ENCODE data around the gene STARD6. TPM values are rescaled to one million over a fixed set of nuclear protein-coding genes. Genes with fewer than 3 reads are reported as not detected.

The STARD6 gene
- total and polyA plus RNA-seq, 8 donors, result not detected

- peak in 1 of 2 donors; percentile 79 for DNase-seq
- WGBS, 5 donors, result 32 to 34% (median 33%) methylated on average over 3 of the region's 3 CpGs
- no peaks in the 10 kb centered on the region for H3K9me3 ChIP-seq
- TF ChIP-seq POLR2AphosphoS5 (IDR thresholded peaks at IDR 0.05), result no peak
- TF ChIP-seq CTCF (IDR thresholded peaks at IDR 0.05), result peak in 5 of 7 experiments; percentile 39 to 63 (median 58)
- H3K4me1 ChIP-seq, result no peaks in the 10 kb centered on the region
- H3K27ac ChIP-seq, result no peak overlapping the region
- H3K4me3 ChIP-seq, result no peak overlapping the region
- intact Hi-C loops (cut with DNase I; ENCODE audit: low total_unique reads), result no loop called here
- H3K36me3 ChIP-seq, result no peaks in the 10 kb centered on the region
- H3K27me3 ChIP-seq, result no peaks in the 10 kb centered on the region
Observed at GRCh38 chr18:54392543-54393023, 34.9 kb upstream of the STARD6 start.

DNA sequence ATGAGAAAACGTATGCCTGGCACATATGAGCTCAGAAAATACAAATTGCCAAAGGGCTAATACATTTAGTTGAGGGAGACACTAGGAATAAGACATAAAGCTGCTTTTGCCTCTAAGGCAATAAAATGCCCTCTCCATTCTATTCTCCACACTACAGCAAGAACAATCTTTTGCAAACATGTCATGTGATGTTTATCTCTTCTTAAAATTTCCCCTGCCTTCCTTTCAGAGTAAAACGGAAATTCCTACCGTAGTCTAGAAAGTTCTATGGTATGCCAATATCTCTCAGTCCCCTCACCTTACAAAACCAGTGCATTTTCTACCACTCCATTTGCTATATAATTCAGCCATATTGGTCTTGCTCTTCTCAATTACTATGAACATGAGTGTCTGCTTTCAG lies 33.2 kb upstream of the STARD6 start:
- H3K27me3 ChIP-seq, result peaks cover 0 to 4% (median 0%) of the 10 kb centered on the region in 3 donors
- no peak overlapping the region for H3K27ac ChIP-seq
- H3K9me3 ChIP-seq, result no peaks in the 10 kb centered on the region
- intact Hi-C loops (cut with DNase I; ENCODE audit: low total_unique reads), result no loop called here
- no peak overlapping the region for H3K4me3 ChIP-seq
- DNase-seq, result no peak
- no peaks in the 10 kb centered on the region for H3K4me1 ChIP-seq
- WGBS, 5 donors, result 51 to 67% (median 59%) methylated on average over 3 of the region's 3 CpGs
- H3K36me3 ChIP-seq, result no peaks in the 10 kb centered on the region
- no peak for TF ChIP-seq CTCF (IDR thresholded peaks at IDR 0.05)
- TF ChIP-seq POLR2AphosphoS5 (IDR thresholded peaks at IDR 0.05), result no peak

- TF ChIP-seq EP300 (IDR thresholded peaks at IDR 0.05) (no peak), CTCF (IDR thresholded peaks at IDR 0.05) (no peak), POLR2AphosphoS5 (IDR thresholded peaks at IDR 0.05) (no peak), POLR2A (IDR thresholded peaks at IDR 0.05) (no peak)
- WGBS, 5 donors, result 38 to 48% (median 42%) methylated on average over 2 of the region's 2 CpGs
Observed at GRCh38 chr18:54389143-54389505, 31.5 kb upstream of the STARD6 start.

DNA sequence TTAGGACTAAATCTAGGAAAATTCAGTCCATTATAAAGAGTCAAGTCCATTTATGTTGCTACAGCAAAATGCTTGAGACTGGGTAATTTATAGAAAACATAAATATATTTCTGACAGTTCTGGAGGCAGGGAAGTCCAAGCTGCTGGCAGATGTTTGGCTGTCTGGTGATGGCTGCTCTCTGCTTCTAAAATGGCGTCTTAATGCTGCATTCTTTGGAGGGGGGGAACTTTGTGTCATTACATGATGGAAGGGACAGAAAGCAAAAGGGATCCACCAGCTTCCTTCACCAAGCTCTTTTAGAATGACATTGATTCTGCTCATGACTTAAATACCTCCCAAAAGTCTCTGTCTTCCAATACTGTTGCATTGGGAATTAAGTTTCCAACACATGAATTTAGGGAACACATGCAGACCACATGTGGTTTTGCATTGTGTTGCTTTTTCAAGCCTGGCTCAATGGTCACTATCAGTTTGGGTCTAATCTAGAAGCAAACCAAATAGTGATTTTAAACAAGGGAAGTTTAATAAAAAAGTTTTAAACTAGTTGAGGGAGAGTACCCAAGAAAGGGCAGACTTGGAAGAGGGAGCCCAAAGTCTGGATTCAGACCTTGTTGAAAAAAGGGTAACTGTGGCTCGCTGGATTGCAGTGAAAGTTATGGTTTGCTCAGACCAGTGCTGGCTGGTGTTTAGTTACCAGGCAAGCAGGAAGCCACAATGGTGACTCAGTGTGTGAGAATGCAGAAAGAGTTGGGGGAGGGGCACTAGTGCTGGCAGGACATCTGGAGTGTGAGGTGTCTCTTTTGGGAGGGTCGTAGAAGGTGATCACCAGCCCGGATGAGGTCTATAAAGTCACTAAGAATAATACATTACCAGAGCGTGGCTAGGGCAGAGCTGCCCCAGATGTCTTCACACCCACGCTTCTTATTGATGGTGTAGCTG lies 30.8 kb upstream of the STARD6 start:
- intact Hi-C loops (cut with DNase I; ENCODE audit: low total_unique reads), result no loop called here
- Histone ChIP-seq H3K4me3 (no peak overlapping the region), H3K4me1 (no peaks in the 10 kb centered on the region), H3K36me3 (no peaks in the 10 kb centered on the region), H3K9me3 (no peaks in the 10 kb centered on the region), H3K27ac (no peak overlapping the region), H3K27me3 (peaks cover 0 to 4% (median 0%) of the 10 kb centered on the region in 3 donors)
- TF ChIP-seq CTCF (IDR thresholded peaks at IDR 0.05) (no peak), POLR2AphosphoS5 (IDR thresholded peaks at IDR 0.05) (no peak), EP300 (IDR thresholded peaks at IDR 0.05) (no peak), POLR2A (IDR thresholded peaks at IDR 0.05) (no peak)
- DNase-seq, result peak in 1 of 2 donors; percentile 40
- WGBS, 5 donors, result 44 to 58% (median 49%) methylated on average over 6 of the region's 6 CpGs

More at GRCh38 chr18:54389143-54389505, 31.5 kb upstream of the STARD6 start:
- Histone ChIP-seq H3K4me3 (no peak overlapping the region), H3K27ac (no peak overlapping the region), H3K4me1 (no peaks in the 10 kb centered on the region), H3K36me3 (no peaks in the 10 kb centered on the region), H3K27me3 (peaks cover 0 to 4% (median 0%) of the 10 kb centered on the region in 3 donors), H3K9me3 (no peaks in the 10 kb centered on the region)
- intact Hi-C loops (cut with DNase I; ENCODE audit: low total_unique reads), result no loop called here
- no peak for DNase-seq
